K562 (cell line): ENCODE measurements around the gene MANEAL. TPM values are rescaled to one million over a fixed set of nuclear protein-coding genes. Genes with fewer than 3 reads are reported as not detected.

ENCODE experiments used
- EWSR1 ChIP-seq: fragments of 450-650 bp; IDR thresholded peaks from 2 replicates; pipeline ENCODE4 v1.6.1; 2018; ENCODE audit warnings: borderline replicate concordance, mild to moderate bottlenecking, low read depth, moderate library complexity; ENCODE audit not compliant: partially characterized antibody
- GMEB1 ChIP-seq: fragments of 250-450 bp; sonication (Bioruptor Pico); IDR thresholded peaks from 2 replicates; pipeline ENCODE4 v1.4.0; 2020; ENCODE audit warnings: mild to moderate bottlenecking
- HDAC6 ChIP-seq: IDR thresholded peaks from 2 replicates; pipeline ENCODE4 v1.6.1; 2012; ENCODE audit warnings: low read depth, mild to moderate bottlenecking, control low read depth, inconsistent platforms, low read length, moderate library complexity
- MECOM ChIP-seq: fragments of 250-450 bp; sonication (Bioruptor Pico); IDR thresholded peaks from 2 replicates; pipeline ENCODE4 v1.8.0; 2022; ENCODE audit warnings: inconsistent platforms
- MTA1 ChIP-seq: fragments of 450-650 bp; IDR thresholded peaks from 2 replicates; pipeline ENCODE4 v1.6.1; 2017; ENCODE audit warnings: borderline replicate concordance
- PCBP1 ChIP-seq: fragments of 200-400 bp; formaldehyde crosslinking; IDR thresholded peaks from 2 replicates; pipeline ENCODE4 v1.6.1; 2018; ENCODE audit warnings: mild to moderate bottlenecking, low read depth, low read length; ENCODE audit not compliant: poor library complexity, severe bottlenecking
- RBM17 ChIP-seq: fragments of 200-400 bp; formaldehyde crosslinking; IDR thresholded peaks from 2 replicates; pipeline ENCODE4 v1.6.1; 2017; ENCODE audit warnings: low read depth, mild to moderate bottlenecking, low read length, borderline replicate concordance
- RERE ChIP-seq: sonication (generic); formaldehyde crosslinking; IDR thresholded peaks from 2 replicates; pipeline ENCODE4 v1.8.0; 2023; ENCODE audit warnings: missing genetic modification reagents, mild to moderate bottlenecking, borderline replicate concordance
- TEAD1 ChIP-seq, 2 experiments: fragments of 450-650 bp in 1 of 2; sonication (generic) in 1 of 2; formaldehyde crosslinking; IDR thresholded peaks; 2 replicates each; pipeline versions ENCODE4 v1.4.0 to v1.8.0; 2020 to 2022; ENCODE audit warnings: mild to moderate bottlenecking in 2 of 2, missing genetic modification reagents in 1 of 2
- YY1 ChIP-seq, 3 experiments: IDR thresholded peaks; 2 replicates each; pipeline ENCODE4 v1.6.1; 2011; ENCODE audit warnings: low read length in 2 of 3, mild to moderate bottlenecking in 2 of 3, moderate library complexity in 2 of 3, borderline replicate concordance in 1 of 3, control low read depth in 1 of 3, low read depth in 1 of 3; ENCODE audit not compliant: insufficient read depth in 3 of 3, insufficient replicate concordance in 2 of 3, control insufficient read depth in 1 of 3, insufficient read length in 1 of 3; ENCODE audit errors: extremely low read depth in 1 of 3
- ZNF239 ChIP-seq: fragments of 250-450 bp; sonication (Bioruptor Pico); IDR thresholded peaks from 2 replicates; pipeline ENCODE4 v1.4.0; 2020; ENCODE audit warnings: mild to moderate bottlenecking
- ZNF311 ChIP-seq: fragments of 250-450 bp; sonication (Bioruptor Pico); IDR thresholded peaks from 2 replicates; pipeline ENCODE4 v1.4.0; 2020; ENCODE audit warnings: mild to moderate bottlenecking, moderate library complexity
- ZZZ3 ChIP-seq: fragments of 450-650 bp; IDR thresholded peaks from 2 replicates; pipeline ENCODE4 v1.6.1; 2016; ENCODE audit warnings: antibody characterized with exemption, mild to moderate bottlenecking, moderate library complexity
- polyA plus RNA-seq, 8 experiments: library from polyadenylated mRNA; depleted of rRNA in 4 of 8; stranded (reverse) in 5 of 8; unstranded in 3 of 8; fragments of >200 nt; fragmentation: Nextera tagmentation in 2 of 8; fragmentation: Illumina TruSeq in 1 of 8; extraction: Ambion mirVana in 2 of 8; extraction: Trizol in 1 of 8; gene quantifications; 2 replicates each; pipeline versions ENCODE4 v1.2.1 to v1.2.3, GENCODE V29; 2011 to 2014; ENCODE audit warnings: inconsistent platforms in 1 of 8, missing spikeins in 1 of 8
- total RNA-seq, 7 experiments: library from RNA; depleted of rRNA in 6 of 7; stranded (reverse); fragments of >200 nt in 6 of 7; fragmentation: Illumina TruSeq in 2 of 7; extraction: Trizol in 2 of 7; gene quantifications; 2 replicates each; pipeline versions ENCODE4 v1.2.1 to v1.2.3, GENCODE V29; 2011 to 2021; ENCODE audit warnings: low replicate concordance in 1 of 7

Gene MANEAL
- total and polyA plus RNA-seq, 9 of the 15 experiments (the other 6 are each of a cell fraction or from before 2014, with no cell fraction given) = 0.37 to 3.2 (median 1.2) TPM

DNA sequence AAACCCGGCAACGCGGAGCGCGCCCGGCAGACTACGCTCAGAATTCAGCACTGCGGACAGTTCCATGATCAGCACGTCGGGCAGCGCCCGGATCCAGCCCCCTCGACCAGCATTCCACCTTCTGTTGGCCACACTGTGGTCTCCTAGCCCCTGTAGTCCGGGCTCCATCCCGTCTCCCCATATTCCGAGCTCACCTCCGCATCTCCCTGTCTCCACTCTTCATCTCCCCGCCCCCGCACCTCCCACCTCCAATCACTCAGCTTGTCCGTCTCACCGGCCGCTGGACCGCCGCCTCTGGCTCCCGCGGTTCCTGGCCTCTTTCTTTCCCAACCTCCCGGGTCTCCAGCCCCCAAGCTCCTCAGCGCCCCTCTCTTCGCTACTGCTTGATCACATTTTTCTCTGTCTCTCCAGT lies 29.2 kb upstream of the MANEAL start (continued):
- TF ChIP-seq RERE = no peak; the same call in 1 of the 2 replicates
- no peak for TF ChIP-seq HDAC6
- TF ChIP-seq YY1 (IDR thresholded peaks at IDR 0.05; ENCODE audit: borderline replicate concordance in 1 of 3, control insufficient read depth in 1 of 3, extremely low read depth in 1 of 3, insufficient read depth in 3 of 3, insufficient read length in 1 of 3, insufficient replicate concordance in 2 of 3, low read depth in 1 of 3, low read length in 2 of 3) = peak in 1 of 3 experiments; percentile 27
- TF ChIP-seq MECOM (CRISPR knock-in tag) = peak; percentile 72; the same call in 1 of the 2 replicates
- no peak for TF ChIP-seq ZZZ3
- no peak for TF ChIP-seq RBM17
- TF ChIP-seq PCBP1 = no peak
- no peak for TF ChIP-seq ZNF239 (CRISPR knock-in tag)
- peak; percentile 66; the same call in 1 of the 2 replicates for TF ChIP-seq ZNF311 (CRISPR knock-in tag)
- TF ChIP-seq MTA1 = no peak
- no peak for TF ChIP-seq GMEB1 (CRISPR knock-in tag)
- no peak for TF ChIP-seq EWSR1
- peak; percentile 71 to 99; a peak in 3 of 4 replicates for TF ChIP-seq TEAD1 (CRISPR knock-in tag; IDR thresholded peaks at IDR 0.05)
